Left renal pelvis (tissue), 4 donors: ENCODE data around the gene EGLN1. TPM values are rescaled to one million over a fixed set of nuclear protein-coding genes. Genes with fewer than 3 reads are reported as not detected.

Experiments
- DNase-seq, 4 donors: peaks; one replicate each; pipeline ENCODE4 v3.0.0-alpha.2; 2013; ENCODE audit warnings: low read depth in 4 of 4, low spot score in 3 of 4
- polyA plus RNA-seq, 4 donors: library from polyadenylated mRNA; unstranded; fragments of 120-200 nt; gene quantifications; one replicate each; pipeline ENCODE4 v1.2.1, GENCODE V29; 2013; ENCODE audit not compliant: insufficient read length in 4 of 4

EGLN1 gene
- polyA plus RNA-seq, 4 donors = 33.9 to 49.2 (median 46.6) TPM

- no peak for DNase-seq
Measured at GRCh38 chr1:231335663-231336602, 86.2 kb downstream of the EGLN1 start.

DNA sequence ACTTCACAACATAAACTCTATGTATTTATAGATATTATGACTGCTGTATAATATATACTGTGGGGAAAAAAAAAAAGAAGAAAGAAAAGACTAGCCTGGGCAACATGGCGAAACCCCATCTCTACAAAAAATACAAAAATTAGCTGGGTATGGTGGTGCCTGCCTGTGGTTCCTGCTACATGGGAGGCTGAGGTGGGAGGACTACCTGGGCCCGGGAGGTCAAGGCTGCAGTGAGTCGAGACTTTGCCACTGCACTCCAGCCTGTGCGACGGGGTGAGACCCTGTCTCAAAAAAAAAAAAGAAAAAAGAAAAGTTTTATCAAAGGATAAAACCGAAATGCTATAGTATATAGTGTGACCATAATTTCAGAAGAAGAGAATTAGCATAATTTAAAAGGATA is 87.1 kb downstream of the EGLN1 start:
- no peak for DNase-seq

GRCh38 chr1:231334079-231334666 is 87.9 kb downstream of the EGLN1 start:
- DNase-seq = no peak

DNA sequence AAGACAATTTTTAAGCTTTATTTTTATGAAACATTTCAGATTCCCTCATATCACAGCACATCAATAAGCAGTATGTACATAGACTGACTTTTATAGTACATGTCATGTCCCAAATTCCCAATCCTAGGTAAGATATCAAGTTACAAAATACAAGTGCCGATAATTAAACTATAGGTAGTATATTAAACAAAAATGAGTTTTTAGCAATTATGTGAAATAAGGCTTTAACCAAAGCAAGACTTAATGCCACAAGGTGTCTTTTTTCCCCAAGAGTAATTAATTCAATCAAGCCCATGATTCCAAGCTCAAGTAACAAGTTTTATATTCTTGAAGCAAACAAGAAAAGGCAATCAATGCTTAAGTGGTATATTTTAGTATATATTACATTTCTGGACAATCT is 89.3 kb downstream of the EGLN1 start:
- DNase-seq = no peak

GRCh38 chr1:231329483-231329882 is 92.6 kb downstream of the EGLN1 start:
- DNase-seq = no peak

- DNase-seq = no peak
Measured at GRCh38 chr1:231327617-231328016, 94.5 kb downstream of the EGLN1 start.

- DNase-seq = no peak
Measured at GRCh38 chr1:231326248-231326647, 95.8 kb downstream of the EGLN1 start.

- no peak for DNase-seq
Measured at GRCh38 chr1:231324660-231325059, 97.4 kb downstream of the EGLN1 start.

GRCh38 chr1:231322880-231323530 is 99.1 kb downstream of the EGLN1 start:
- no peak for DNase-seq

DNA sequence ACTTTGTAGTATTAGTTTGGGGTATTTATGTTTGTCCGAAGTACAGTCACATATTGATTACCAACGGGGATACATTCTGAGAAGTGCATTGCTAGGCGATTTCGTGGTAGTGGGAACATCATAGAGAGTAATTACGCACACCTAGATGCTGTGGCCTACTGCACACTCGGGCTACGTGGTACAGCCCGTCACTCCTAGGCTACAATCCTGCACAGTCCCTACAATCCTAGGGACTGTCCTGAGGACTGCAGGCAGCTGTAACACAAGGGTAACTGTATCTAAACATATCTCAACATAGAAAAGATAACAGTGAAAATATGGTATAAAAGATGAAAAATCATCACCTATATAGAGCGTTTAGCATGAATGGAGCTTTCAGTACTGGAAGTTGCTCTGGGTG is 103.0 kb downstream of the EGLN1 start:
- no peak for DNase-seq

- no peak for DNase-seq
Measured at GRCh38 chr1:231318568-231318967, 103.5 kb downstream of the EGLN1 start.

DNA sequence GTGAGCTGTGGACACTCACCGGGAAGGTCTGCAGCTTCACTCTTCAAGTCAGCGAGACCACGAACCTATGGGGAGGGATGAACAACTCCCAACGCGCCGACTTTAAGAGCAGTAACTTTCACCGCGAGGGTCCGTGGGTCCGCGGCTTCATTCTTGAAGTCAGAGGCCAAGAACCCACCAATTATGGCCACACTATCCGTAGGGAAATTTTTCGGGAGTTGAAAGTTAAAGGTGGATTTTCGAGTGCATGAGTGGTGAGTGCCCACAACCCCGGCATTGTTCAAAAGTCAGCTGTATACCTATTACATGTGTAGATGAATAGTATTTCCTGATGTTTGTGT is 104.1 kb downstream of the EGLN1 start:
- no peak for DNase-seq

DNA sequence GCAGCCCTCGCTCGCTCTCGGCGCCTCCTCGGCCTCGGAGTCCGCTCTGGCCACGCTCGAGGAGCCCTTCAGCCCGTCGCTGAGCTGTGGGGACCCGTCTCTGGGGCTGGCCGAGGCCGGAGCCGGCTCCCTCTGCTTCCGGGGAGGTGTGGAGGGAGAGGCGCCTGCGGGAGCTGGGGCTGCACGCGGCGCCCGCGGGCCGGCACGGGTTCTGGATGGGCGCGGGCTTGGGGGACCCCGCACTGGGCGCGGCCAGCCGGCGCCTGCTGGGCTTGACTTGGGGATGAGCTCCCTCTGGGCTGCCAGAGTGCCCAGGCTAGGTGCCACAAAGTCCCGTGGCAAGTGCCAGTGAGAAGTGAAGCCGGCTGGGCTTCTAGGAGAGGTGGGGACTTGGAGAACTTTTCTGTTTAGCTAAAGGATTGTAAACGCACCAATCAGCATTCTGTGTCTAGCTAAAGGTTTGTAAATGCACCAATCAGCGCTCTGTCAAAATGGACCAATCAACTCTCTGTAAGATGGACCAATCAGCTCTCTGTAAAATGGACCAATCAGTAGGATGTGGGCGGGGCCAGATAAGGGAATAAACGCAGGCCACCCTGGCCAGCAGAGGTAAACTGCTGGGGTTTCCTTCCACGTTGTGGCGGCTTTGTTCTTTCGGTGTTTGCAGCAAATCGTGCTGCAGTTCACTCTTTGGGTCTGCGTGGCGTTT is 104.6 kb downstream of the EGLN1 start:
- no peak for DNase-seq

- no peak for DNase-seq
Measured at GRCh38 chr1:231315887-231316286, 106.2 kb downstream of the EGLN1 start.

Other genes starting within 250 kb of the EGLN1 start
- gene GNPAT, start 181.1 kb downstream of the EGLN1 start, polyA plus RNA-seq = 10 to 100 TPM; 45.9 to 77.0 (median 67.9) TPM
- 10 to 100 TPM in 3 of 4 donors, 1 to 10 TPM in 1; 8.4 to 12.5 (median 11.3) TPM for gene EXOC8, start 84.4 kb downstream of the EGLN1 start, polyA plus RNA-seq
- 10 to 100 TPM in 3 of 4 donors, 1 to 10 TPM in 1; 9.6 to 15.6 (median 13.8) TPM for gene SPRTN, start 84.0 kb downstream of the EGLN1 start, polyA plus RNA-seq
- 10 to 100 TPM; 39.1 to 68.4 (median 54.0) TPM for gene TSNAX, start 106.4 kb upstream of the EGLN1 start, polyA plus RNA-seq
- 1 to 10 TPM; 5.6 to 5.9 (median 5.8) TPM for gene DISC1, start 204.5 kb upstream of the EGLN1 start, polyA plus RNA-seq